AG09319 (cell line): ENCODE measurements around the gene GAPDHS.

Experiments
- DNase-seq: peaks from one replicate; pipeline ENCODE4 v3.0.0-alpha.2; 2010; ENCODE audit warnings: low read depth; ENCODE audit errors: extremely low read depth
- CTCF ChIP-seq: IDR thresholded peaks from 2 replicates; pipeline ENCODE4 v1.5.1; 2011; ENCODE audit warnings: low read depth, mild to moderate bottlenecking, inconsistent platforms, low read length, moderate library complexity

The GAPDHS gene

DNA sequence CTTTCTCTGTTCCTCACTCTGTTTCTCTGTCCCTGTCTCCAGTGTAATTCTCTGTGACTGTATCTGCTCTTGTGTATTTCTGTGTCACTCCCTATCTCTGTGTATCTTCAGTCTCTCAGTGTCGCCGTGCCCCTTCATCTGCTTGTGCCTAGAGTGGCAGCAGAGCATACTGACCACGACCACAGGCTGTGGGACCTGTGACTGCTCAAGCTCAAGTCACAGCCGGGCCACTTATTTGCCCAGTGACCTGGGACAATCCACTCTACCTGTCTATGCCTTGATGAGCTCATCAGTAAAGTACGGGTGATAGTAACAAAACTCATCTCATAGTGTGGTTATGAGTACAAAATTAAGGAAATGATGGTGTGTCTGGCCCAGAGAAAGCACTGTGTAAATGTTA, 20.8 kb downstream of the GAPDHS start:
- DNase-seq: no peak
- no peak for TF ChIP-seq CTCF

DNA sequence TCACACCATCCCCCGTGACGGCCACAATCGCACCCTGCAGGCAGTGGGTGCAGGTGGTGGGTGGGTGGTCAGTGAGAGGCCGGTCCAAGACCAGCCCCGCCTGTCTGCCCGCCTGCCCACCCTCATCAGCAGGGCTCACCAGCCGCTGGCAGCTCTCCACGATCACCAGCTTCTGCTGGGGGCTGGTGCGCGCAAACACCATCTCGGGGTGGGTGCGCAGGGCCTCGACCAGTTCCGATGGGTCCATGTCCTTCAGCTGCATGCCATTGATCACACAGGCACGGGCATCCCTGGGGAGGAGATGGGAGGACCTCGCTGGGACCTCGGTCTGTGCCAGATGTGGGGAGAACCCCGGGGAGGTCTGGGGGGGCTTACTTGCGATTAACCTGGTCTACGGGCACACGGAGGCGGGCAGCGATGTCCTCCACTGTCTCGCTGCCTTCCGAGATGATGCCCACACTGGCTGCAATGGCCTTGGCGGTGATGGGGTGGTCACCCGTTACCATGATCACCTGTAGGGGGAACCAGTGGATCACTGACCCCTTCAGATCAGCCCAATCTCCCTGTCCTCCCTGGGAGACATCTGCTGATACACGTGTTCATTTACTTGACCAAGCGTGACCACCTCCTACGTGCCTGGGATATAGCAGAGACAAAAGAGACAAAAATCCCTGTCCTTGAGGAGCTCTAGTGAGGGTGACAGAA, 22.2 kb downstream of the GAPDHS start:
- no peak for DNase-seq
- peak; percentile 21 for TF ChIP-seq CTCF

DNA sequence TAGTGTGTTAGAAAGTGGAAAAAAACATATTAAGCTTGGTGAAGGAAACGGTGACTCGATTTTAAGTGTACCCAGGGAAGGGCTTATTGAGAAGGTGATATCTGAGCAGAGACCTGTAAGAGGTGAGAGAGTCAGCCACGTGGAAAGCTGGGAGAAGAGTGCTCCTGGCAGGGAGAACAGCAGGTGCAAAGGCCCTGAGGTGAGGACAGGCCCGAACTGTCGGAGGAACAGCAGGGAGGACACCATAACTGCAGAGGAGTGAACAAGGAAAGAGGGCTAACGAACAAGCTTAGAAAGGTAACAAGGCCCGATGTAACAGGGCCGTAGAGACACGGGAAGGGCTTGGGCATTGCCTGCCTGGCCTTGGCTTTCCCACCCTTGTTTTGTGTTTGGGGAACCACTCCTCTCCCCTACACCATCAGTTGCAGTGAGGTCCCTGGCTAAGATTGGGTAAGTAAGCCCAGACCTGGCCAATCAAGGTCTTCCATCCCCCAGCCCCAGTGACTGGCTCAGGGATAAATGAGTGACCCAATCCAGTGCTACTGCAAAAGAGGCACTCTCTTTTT, 22.9 kb downstream of the GAPDHS start:
- no peak for TF ChIP-seq CTCF
- DNase-seq: no peak

GRCh38 chr19:35556846-35557538, 23.7 kb downstream of the GAPDHS start:
- TF ChIP-seq CTCF: no peak
- no peak for DNase-seq

DNA sequence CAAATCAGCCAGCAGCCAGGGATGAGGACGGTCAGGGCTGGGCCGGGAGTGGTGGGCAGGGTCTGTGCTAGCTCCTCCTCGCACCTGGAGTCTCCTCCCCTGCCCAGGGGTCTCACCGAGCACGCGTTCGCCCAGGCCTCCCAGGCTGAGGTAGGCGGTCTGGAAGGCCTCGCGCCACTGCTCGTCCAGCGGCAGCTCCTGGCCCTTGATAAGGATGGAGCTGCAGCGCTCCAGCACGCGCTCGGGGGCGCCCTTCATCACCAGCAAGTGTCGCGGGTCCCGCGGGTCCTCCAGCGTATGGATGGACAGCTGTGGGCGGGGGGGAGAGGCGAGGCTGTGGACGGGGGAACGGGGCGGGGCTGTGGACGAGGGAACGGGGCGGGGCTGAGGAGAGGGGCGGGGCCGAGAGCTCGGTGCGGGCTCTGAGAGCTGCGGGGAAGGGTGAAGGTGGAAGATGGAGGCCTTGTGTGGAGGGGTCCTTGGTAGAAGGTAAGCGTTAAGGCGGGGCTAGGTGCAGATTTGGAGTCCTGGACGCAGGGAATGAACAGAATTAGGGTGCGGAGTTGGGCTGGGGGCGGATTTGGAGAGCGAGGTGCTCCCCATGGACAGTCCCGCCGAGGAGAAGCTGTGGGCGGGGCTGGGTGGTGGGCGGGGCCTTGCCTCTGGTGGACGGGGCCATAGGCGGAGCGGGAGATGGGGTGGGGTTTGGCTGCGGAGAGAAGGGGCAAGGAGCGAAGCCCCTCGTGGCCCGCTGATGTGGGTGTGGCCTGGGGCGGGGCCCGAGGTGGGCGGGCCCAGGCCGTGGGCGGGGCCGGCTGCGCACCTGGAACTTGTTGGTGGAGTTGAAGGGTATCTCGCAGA, 24.5 kb downstream of the GAPDHS start:
- no peak for DNase-seq
- TF ChIP-seq CTCF: no peak

DNA sequence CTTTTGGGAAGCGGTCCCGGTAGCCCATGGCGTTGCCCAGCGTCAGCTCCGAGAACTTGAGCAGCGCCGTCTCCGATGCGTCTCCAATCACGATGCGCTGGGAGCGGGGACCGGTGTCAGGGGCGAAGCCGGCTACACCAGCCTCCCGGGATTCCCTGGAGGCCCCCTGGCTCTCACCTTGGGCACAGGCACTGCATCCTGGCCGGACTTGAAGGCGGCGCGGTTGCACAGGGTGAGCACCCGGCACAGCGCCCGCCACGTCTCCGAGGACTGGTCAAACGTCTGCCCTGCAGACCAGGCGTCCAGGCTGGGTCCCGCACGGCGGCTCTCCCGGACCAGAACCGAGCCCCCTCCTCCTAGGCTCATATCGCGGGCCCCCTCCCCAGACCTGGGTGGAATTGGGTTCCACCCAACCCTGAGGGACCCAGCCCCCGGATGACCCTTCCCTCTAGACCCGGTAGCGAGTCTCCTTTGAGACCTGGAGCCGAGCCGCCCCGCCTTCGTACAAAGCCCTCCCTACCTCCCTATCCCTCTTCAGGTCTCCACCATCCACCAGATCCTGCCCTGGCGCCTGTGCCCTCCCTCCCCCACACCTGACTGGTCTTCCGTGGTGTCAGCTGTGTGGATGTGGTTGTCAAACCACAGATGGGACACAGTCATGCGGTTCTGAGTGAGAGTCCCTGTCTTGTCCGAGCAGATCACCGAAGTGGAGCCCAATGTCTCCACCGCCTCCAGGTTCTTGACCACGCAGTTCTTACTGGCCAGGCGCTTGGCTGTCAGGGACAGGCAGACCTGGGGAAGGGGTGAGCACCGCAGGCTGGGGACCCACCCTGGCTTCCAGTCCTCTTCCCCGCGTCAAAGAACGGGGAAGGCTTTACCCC, 25.4 kb downstream of the GAPDHS start:
- DNase-seq: no peak
- TF ChIP-seq CTCF: no peak
